Fibroblast of peridontal ligament (primary cell): ENCODE data around the gene UCK2.

Experiments used
- DNase-seq: peaks from one replicate; pipeline ENCODE4 v3.0.0-alpha.2; 2010; ENCODE audit errors: extremely low read depth

The UCK2 gene

GRCh38 chr1:165900576-165901380 is 73.4 kb downstream of the UCK2 start:
- DNase-seq, result no peak

- DNase-seq, result no peak
These were observed 75.2 kb downstream of the UCK2 start for GRCh38 chr1:165902565-165902964.

- DNase-seq, result peak; percentile 13
These were observed 76.3 kb downstream of the UCK2 start for GRCh38 chr1:165903672-165904071.

- DNase-seq, result no peak
These were observed 77.5 kb downstream of the UCK2 start for GRCh38 chr1:165904948-165905347.

GRCh38 chr1:165905853-165906252 is 78.4 kb downstream of the UCK2 start:
- no peak for DNase-seq

GRCh38 chr1:165907256-165907857 is 79.9 kb downstream of the UCK2 start:
- DNase-seq, result no peak

GRCh38 chr1:165910764-165911421 is 83.5 kb downstream of the UCK2 start:
- DNase-seq, result no peak

- no peak for DNase-seq
These were observed 84.3 kb downstream of the UCK2 start for GRCh38 chr1:165911609-165912281.

- DNase-seq, result no peak
These were observed 85.2 kb downstream of the UCK2 start for GRCh38 chr1:165912638-165913037.

GRCh38 chr1:165914136-165914798 is 86.9 kb downstream of the UCK2 start:
- peak; percentile 94 for DNase-seq

GRCh38 chr1:165915480-165915879 is 88.1 kb downstream of the UCK2 start:
- no peak for DNase-seq

- no peak for DNase-seq
These were observed 88.5 kb downstream of the UCK2 start for GRCh38 chr1:165915932-165916348.

- no peak for DNase-seq
These were observed 89.8 kb downstream of the UCK2 start for GRCh38 chr1:165917166-165917565.

- DNase-seq, result no peak
These were observed 96.7 kb downstream of the UCK2 start for GRCh38 chr1:165924117-165924516.

- DNase-seq, result no peak
These were observed 98.2 kb downstream of the UCK2 start for GRCh38 chr1:165925498-165926079.

- no peak for DNase-seq
These were observed 99.8 kb downstream of the UCK2 start for GRCh38 chr1:165927169-165927568.

GRCh38 chr1:165928075-165928731 is 100.8 kb downstream of the UCK2 start:
- peak; percentile 56 for DNase-seq

- DNase-seq, result no peak
These were observed 103.5 kb downstream of the UCK2 start for GRCh38 chr1:165930961-165931360.

GRCh38 chr1:165933446-165934170 is 106.2 kb downstream of the UCK2 start:
- no peak for DNase-seq

GRCh38 chr1:165936542-165936941 is 109.1 kb downstream of the UCK2 start:
- DNase-seq, result no peak
